H1 (cell line): ENCODE data around the gene LRBA. TPM values are rescaled to one million over a fixed set of nuclear protein-coding genes. Genes with fewer than 3 reads are reported as not detected.

ENCODE experiments used
- GABPA ChIP-seq: IDR thresholded peaks from 2 replicates; pipeline ENCODE4 v1.6.1; 2011; ENCODE audit warnings: mild to moderate bottlenecking, low read length, moderate library complexity, borderline replicate concordance; ENCODE audit not compliant: insufficient read depth
- PHF8 ChIP-seq: fragments of 200-600 bp; sonication (generic); conservative IDR thresholded peaks from 2 replicates; pipeline ENCODE4 v1.7.1; 2012; ENCODE audit warnings: low read depth, mild to moderate bottlenecking, inconsistent platforms, low read length, moderate library complexity
- RXRA ChIP-seq: IDR thresholded peaks from 2 replicates; pipeline ENCODE4 v1.6.1; 2011; ENCODE audit warnings: low read depth, mild to moderate bottlenecking, low read length, moderate library complexity; ENCODE audit not compliant: insufficient read depth
- polyA plus RNA-seq, 7 experiments: library from polyadenylated mRNA; depleted of rRNA in 3 of 7; stranded (reverse) in 5 of 7; unstranded in 2 of 7; fragments of >200 nt in 5 of 7; fragments of 200-250 nt in 2 of 7; gene quantifications; 1 replicate in 5 of 7; 2 replicates in 1 of 7; 4 replicates in 1 of 7; pipeline versions ENCODE4 v1.2.1 to v1.2.3, GENCODE V29; 2011 to 2013; ENCODE audit warnings: missing spikeins in 2 of 7, mixed read lengths in 2 of 7
- total RNA-seq: library from RNA; stranded (reverse); fragmentation: NEBNext Ultra II Directional; extraction: Animal tissue kit (Norgen Biotek cat#: 25700); gene quantifications from 2 replicates; pipeline ENCODE4 v1.2.1, GENCODE V29; 2021

LRBA gene
- total and polyA plus RNA-seq, 2 of the 8 experiments (the other 6 are each of a cell fraction or from before 2014, with no cell fraction given), result 54.6 to 83.2 TPM

DNA sequence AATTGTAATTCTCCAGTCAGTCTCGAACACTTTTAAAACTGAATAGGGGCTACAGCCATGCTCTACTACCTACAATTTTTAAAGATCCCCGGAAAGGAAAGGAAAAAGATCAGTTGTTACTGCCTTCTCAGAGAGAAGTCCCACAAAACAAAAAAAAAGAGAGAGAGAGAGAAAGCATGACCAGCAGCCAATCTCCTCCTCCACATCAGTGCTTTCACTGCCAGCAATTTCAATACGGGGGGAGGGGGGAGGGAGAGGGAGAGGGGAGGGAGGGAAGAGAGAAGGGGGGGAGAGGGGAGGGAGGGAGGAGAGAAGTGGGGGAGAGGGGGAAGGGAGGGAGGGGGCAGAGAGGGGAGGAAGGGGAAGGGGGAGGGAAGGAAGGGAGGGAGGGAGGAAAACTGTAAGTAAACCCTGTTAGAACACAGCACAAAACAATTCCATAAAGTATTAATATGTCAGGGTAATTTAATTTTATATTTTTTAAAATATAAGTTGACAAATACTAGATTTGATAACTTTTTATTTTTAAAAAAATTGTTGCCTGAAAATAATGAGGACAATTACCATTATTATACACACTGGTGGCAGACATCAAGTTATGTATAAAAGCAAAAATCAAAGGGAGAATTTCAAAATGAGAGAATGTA lies 108.0 kb downstream of the LRBA start (continued):
- TF ChIP-seq PHF8 (no peak), RXRA (no peak), GABPA (no peak)
